ENCODE data around the gene OR2D2. TPM values are rescaled to one million over a fixed set of nuclear protein-coding genes. Genes with fewer than 3 reads are reported as not detected.
"Not testable (repeated sequence)": the region's sequence is repeated elsewhere in the genome, so short reads cannot be mapped to it uniquely, and the experiment has no call there.

OR2D2 gene
- total RNA-seq, 4 donors from 2014 or later, result 0.40 TPM; not detected in 3

DNA sequence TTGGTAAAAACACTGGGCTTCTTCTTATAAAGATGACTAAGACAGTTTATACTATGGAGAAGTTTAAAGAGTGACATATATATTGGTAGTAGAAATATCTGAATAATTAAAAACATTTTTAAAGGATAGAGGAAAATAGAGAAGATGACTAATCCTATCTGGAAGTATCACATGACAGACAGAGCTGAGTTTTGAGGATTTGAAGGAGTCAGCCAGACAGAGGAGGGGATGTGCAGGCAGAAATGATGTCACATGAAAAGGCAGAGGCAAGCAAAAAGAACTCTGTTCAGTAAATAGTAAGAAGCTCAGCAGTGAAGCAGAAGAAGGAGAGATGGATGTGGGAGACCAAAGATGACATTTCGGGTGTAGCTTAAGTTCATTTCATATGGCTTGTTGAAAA, 27.9 kb downstream of the OR2D2 start:
- Histone ChIP-seq H3K4me3 (no peak overlapping the region), H3K27me3 (no peaks in the 10 kb centered on the region), H3K27ac (no peak overlapping the region), H3K4me1 (no peaks in the 10 kb centered on the region), H3K9me3 (no peaks in the 10 kb centered on the region), H3K36me3 (no peaks in the 10 kb centered on the region)
- no peak for TF ChIP-seq POLR2A (IDR thresholded peaks at IDR 0.05)
- TF ChIP-seq, protein P1, sequence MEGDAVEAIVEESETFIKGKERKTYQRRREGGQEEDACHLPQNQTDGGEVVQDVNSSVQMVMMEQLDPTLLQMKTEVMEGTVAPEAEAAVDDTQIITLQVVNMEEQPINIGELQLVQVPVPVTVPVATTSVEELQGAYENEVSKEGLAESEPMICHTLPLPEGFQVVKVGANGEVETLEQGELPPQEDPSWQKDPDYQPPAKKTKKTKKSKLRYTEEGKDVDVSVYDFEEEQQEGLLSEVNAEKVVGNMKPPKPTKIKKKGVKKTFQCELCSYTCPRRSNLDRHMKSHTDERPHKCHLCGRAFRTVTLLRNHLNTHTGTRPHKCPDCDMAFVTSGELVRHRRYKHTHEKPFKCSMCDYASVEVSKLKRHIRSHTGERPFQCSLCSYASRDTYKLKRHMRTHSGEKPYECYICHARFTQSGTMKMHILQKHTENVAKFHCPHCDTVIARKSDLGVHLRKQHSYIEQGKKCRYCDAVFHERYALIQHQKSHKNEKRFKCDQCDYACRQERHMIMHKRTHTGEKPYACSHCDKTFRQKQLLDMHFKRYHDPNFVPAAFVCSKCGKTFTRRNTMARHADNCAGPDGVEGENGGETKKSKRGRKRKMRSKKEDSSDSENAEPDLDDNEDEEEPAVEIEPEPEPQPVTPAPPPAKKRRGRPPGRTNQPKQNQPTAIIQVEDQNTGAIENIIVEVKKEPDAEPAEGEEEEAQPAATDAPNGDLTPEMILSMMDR (IDR thresholded peaks at IDR 0.05), result no peak
- DNase-seq, result no peak
- intact Hi-C loops (cut with DNase I), result no loop called here
- 69 to 82% methylated on average over 1 of the region's 1 CpG for WGBS, 2 donors

DNA sequence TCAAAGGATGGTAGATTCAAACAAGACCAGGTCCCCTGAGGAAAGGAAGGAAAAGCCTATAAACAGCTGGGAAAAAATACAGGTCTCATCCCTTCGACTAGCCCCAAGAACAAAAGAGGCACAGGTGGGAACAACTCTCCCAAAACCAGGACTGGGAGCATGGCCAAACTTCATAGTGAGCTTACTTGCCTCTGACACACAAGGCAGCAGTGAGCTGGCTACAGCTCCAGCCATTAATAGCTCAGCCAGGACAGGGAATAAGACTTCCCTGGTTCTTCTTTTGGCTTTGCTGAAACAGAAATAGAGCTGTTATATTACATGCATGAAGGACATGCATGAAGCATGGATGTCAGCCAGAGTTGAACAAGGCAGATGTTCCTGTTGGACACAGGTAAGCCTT, 29.3 kb downstream of the OR2D2 start, which contains the start of gene OR10A2:
Gene OR10A2, plus strand, starts transcription at position 97 of the 400 bp plus-strand sequence. CDS start 6,698 bp downstream, outside the sequence.
- intact Hi-C loops (cut with DNase I), result no loop called here
- no peaks in the 10 kb centered on the region for H3K9me3 ChIP-seq
- 11 to 33% methylated on average over 1 of the region's 1 CpG for WGBS, 2 donors
- no peaks in the 10 kb centered on the region for H3K4me1 ChIP-seq
- H3K27me3 ChIP-seq, result no peaks in the 10 kb centered on the region
- H3K36me3 ChIP-seq, result no peaks in the 10 kb centered on the region
- H3K4me3 ChIP-seq, result no peak within 1 kb of the TSS
- no peak within 1 kb of the TSS for H3K27ac ChIP-seq
- no peak for TF ChIP-seq POLR2A (IDR thresholded peaks at IDR 0.05)
- TF ChIP-seq, protein P1 (IDR thresholded peaks at IDR 0.05), result no peak
- DNase-seq, result no peak

DNA sequence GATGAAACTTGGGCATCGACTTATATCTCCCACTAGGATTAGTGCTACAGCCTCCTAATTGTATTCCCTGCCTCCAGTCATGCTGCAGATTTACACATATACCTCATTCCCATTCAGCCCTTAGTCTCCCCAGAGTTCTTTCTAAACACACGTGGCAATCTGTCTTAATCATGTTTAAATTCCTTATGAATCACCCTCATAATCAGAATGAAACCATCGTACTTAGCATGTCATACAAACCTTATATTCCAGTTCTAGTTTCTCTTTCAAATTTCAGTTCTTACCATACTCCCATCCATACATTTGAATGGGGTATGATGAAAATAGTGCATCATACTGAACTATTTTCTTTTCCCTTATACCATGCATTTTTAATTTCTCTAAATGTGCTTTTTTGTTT, 35.4 kb downstream of the OR2D2 start:
- no peaks in the 10 kb centered on the region for H3K9me3 ChIP-seq
- H3K4me3 ChIP-seq, result no peak overlapping the region
- no peaks in the 10 kb centered on the region for H3K4me1 ChIP-seq
- no peaks in the 10 kb centered on the region for H3K27me3 ChIP-seq
- intact Hi-C loops (cut with DNase I), result no loop called here
- no peak for TF ChIP-seq POLR2A (IDR thresholded peaks at IDR 0.05)
- TF ChIP-seq, protein P1 (IDR thresholded peaks at IDR 0.05), result no peak
- WGBS, 2 donors, result 38 to 41% methylated on average over 3 of the region's 3 CpGs
- no peaks in the 10 kb centered on the region for H3K36me3 ChIP-seq
- no peak for DNase-seq
- no peak overlapping the region for H3K27ac ChIP-seq

DNA sequence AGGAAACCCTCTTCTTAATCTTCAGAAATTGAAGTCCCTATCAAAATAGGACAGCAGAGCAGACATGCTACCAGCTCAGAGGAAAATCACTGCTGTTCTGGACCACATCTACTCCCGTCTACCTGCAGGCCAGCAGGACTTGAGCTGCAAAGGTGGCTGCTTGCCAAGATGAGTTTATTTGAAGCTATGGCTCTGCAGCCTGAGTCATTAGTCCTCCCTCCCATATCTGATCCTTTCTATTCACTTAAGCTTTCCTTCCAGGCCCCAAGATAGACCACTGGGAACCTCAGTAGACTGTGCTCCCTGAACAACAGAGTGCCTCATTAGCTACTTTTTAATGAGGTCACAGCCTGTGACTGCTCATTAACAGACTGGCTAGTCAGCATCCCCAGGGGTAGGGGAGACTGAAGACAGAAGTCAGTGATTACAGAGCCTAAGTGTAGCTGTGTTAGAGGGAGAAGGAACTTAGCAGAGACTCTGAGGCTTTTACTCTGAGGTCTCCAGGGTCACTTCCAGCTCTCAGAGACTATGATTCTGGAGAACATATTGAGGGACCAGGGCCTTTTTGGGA, 36.2 kb downstream of the OR2D2 start:
- TF ChIP-seq, protein P1 (IDR thresholded peaks at IDR 0.05), result no peak
- TF ChIP-seq POLR2A (IDR thresholded peaks at IDR 0.05), result no peak
- intact Hi-C loops (cut with DNase I), result no loop called here
- no peak overlapping the region for H3K4me3 ChIP-seq
- no peaks in the 10 kb centered on the region for H3K36me3 ChIP-seq
- H3K27me3 ChIP-seq, result no peaks in the 10 kb centered on the region
- no peaks in the 10 kb centered on the region for H3K9me3 ChIP-seq
- H3K4me1 ChIP-seq, result no peaks in the 10 kb centered on the region
- WGBS, 2 donors, result 46 to 83% methylated on average over 1 of the region's 1 CpG
- DNase-seq, result no peak
- no peak overlapping the region for H3K27ac ChIP-seq

DNA sequence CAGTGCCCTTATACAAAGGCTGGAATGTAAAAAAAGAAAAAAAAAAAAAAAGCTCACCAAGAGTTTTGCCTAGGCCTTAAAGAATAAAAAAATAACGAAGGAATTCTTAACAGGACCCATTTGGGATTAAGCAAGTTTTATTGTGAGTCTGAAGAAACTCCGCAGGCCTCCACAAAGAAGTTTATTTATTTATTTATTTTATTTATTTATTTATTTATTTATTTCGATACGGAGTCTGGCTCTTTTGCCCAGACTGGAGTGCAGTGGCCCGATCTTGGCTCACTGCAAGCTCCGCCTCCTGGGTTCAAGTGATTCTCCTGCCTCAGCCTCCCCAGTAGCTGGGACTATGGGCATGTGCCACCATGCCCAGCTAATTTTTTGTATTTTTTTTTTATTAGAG, 37.5 kb downstream of the OR2D2 start:
- H3K27me3 ChIP-seq; H3K36me3 ChIP-seq; H3K4me1 ChIP-seq; intact Hi-C loops (cut with DNase I); H3K4me3 ChIP-seq; DNase-seq; H3K27ac ChIP-seq; H3K9me3 ChIP-seq: not testable (repeated sequence)
- 87 to 92% methylated on average over 6 of the region's 6 CpGs for WGBS, 2 donors

DNA sequence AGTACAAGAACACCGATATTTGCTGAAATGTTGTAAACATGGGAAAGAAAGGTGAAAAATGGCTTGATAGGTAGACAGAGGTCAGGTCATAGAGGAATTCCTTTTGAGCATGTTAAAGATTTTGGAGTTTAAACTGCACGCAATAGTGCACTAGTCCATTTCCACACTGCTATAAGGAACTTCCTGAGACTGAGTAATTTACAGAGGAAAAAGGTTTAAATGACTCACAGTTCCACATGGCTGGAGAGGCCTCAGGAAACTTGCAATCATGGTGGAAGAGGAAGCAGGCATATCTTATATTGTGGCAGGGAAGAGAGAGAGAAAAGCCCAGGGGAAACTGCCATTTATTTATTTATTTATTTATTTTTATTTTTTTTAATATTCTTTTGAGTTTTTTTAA, 41.8 kb downstream of the OR2D2 start:
- intact Hi-C loops (cut with DNase I), result no loop called here
- H3K36me3 ChIP-seq, result no peaks in the 10 kb centered on the region
- no peaks in the 10 kb centered on the region for H3K9me3 ChIP-seq
- H3K4me1 ChIP-seq, result no peaks in the 10 kb centered on the region
- no peak overlapping the region for H3K4me3 ChIP-seq
- 72 to 76% methylated on average over 2 of the region's 2 CpGs for WGBS, 2 donors
- no peak for TF ChIP-seq POLR2A (IDR thresholded peaks at IDR 0.05)
- TF ChIP-seq, protein P1 (IDR thresholded peaks at IDR 0.05), result no peak
- H3K27me3 ChIP-seq, result no peaks in the 10 kb centered on the region
- no peak overlapping the region for H3K27ac ChIP-seq
- DNase-seq, result no peak

Data from esophagus squamous epithelium (tissue), 5 donors.